Astrocyte of the cerebellum (primary cell): ENCODE measurements around the gene CHTF18.
A peak's percentile ranks its signal among the peaks of the same experiment; 100 is the strongest.

Experiments used
- DNase-seq: peaks from one replicate; pipeline ENCODE4 v3.0.0-alpha.2; 2011; ENCODE audit warnings: low read depth
- H3K4me3 ChIP-seq: 2 replicates; pipeline ENCODE4 v1.5.1; 2011; ENCODE audit warnings: mild to moderate bottlenecking, low read depth, low read length, moderate library complexity
- CTCF ChIP-seq: IDR thresholded peaks from 2 replicates; pipeline ENCODE4 v1.5.1; 2012; ENCODE audit warnings: low read length, low read depth, moderate library complexity, mild to moderate bottlenecking; ENCODE audit errors: missing control alignments
- in situ Hi-C: cut with HindIII; loops from 2 replicates; pipeline ENCODE4 v1.10.0; 2017; ENCODE audit warnings: low sequenced_read_pairs

CHTF18 gene

GRCh38 chr16:787321-787966, 976 bp upstream of the CHTF18 start:
- in situ Hi-C loops, result no loop called here
- TF ChIP-seq CTCF, result no peak
- no peak for DNase-seq
- peak overlapping the region; percentile 91 for H3K4me3 ChIP-seq

- peak within 1 kb of the TSS; percentile 91 for H3K4me3 ChIP-seq
- DNase-seq, result no peak
- in situ Hi-C loops, result no loop called here
- no peak for TF ChIP-seq CTCF
These were observed 432 bp upstream of the CHTF18 start, which contains the start of gene RPUSD1 for GRCh38 chr16:787978-788398. Gene RPUSD1, minus strand, starts transcription at chr16:788381. Its CDS starts 644 bp downstream, at chr16:787737.

GRCh38 chr16:789191-789850, 901 bp downstream of the CHTF18 start:
- H3K4me3 ChIP-seq, result peak overlapping the region; percentile 69
- in situ Hi-C loops, result no loop called here
- TF ChIP-seq CTCF, result no peak
- DNase-seq, result no peak

- H3K4me3 ChIP-seq, result no peak overlapping the region
- in situ Hi-C loops, result no loop called here
- DNase-seq, result no peak
- no peak for TF ChIP-seq CTCF
These were observed 1.7 kb downstream of the CHTF18 start for GRCh38 chr16:790086-790485.

GRCh38 chr16:791131-791530, 2.7 kb downstream of the CHTF18 start:
- no peak for DNase-seq
- no peak overlapping the region for H3K4me3 ChIP-seq
- no peak for TF ChIP-seq CTCF
- in situ Hi-C loops, result no loop called here

GRCh38 chr16:792221-792995, 4.0 kb downstream of the CHTF18 start:
- DNase-seq, result no peak
- H3K4me3 ChIP-seq, result no peak overlapping the region
- in situ Hi-C loops, result no loop called here
- TF ChIP-seq CTCF, result no peak
